Fibroblast of villous mesenchyme (primary cell): ENCODE data around the gene UBR3. TPM values are rescaled to one million over a fixed set of nuclear protein-coding genes. Genes with fewer than 3 reads are reported as not detected.
"Not testable (repeated sequence)": the region's sequence is repeated elsewhere in the genome, so short reads cannot be mapped to it uniquely, and the experiment has no call there.

Source experiments
- DNase-seq: peaks from one replicate; pipeline ENCODE4 v3.0.0-alpha.2; 2010; ENCODE audit warnings: low read depth
- H3K4me3 ChIP-seq: 2 replicates; pipeline ENCODE4 v1.5.1; 2011; ENCODE audit warnings: low read depth, mild to moderate bottlenecking, low read length
- CTCF ChIP-seq: IDR thresholded peaks from 2 replicates; pipeline ENCODE4 v1.5.1; 2012; ENCODE audit warnings: low read depth, mild to moderate bottlenecking, low read length; ENCODE audit not compliant: insufficient read depth
- total RNA-seq: library from RNA; depleted of rRNA; stranded (reverse); fragments of >200 nt; gene quantifications from 2 replicates; pipeline ENCODE4 v1.2.3, GENCODE V29; 2012

The UBR3 gene
- total RNA-seq, 1 donor: 56.1 TPM

- DNase-seq: peak; percentile 58
- H3K4me3 ChIP-seq: no peak overlapping the region
- no peak for TF ChIP-seq CTCF
Observed at GRCh38 chr2:169815849-169816248, 11.4 kb upstream of the UBR3 start.

- H3K4me3 ChIP-seq, DNase-seq: not testable (repeated sequence)
Observed at GRCh38 chr2:169816961-169817360, 10.3 kb upstream of the UBR3 start.

- DNase-seq, H3K4me3 ChIP-seq: not testable (repeated sequence)
Observed at GRCh38 chr2:169817369-169817768, 9.9 kb upstream of the UBR3 start.

GRCh38 chr2:169818241-169818640 is 9.0 kb upstream of the UBR3 start:
- TF ChIP-seq CTCF: no peak

GRCh38 chr2:169819106-169819505 is 8.1 kb upstream of the UBR3 start:
- H3K4me3 ChIP-seq: no peak overlapping the region
- no peak for TF ChIP-seq CTCF
- DNase-seq: peak; percentile 38

More at GRCh38 chr2:169818241-169818640, 9.0 kb upstream of the UBR3 start:
- no peak overlapping the region for H3K4me3 ChIP-seq
- DNase-seq: no peak

GRCh38 chr2:169820101-169820500 is 7.2 kb upstream of the UBR3 start:
- peak; percentile 28 for DNase-seq
- H3K4me3 ChIP-seq: not testable (repeated sequence)

GRCh38 chr2:169822036-169822435 is 5.2 kb upstream of the UBR3 start:
- DNase-seq: no peak
- no peak overlapping the region for H3K4me3 ChIP-seq
- TF ChIP-seq CTCF: no peak

- H3K4me3 ChIP-seq: no peak overlapping the region
- TF ChIP-seq CTCF: no peak
- DNase-seq: no peak
Observed at GRCh38 chr2:169822785-169823392, 4.4 kb upstream of the UBR3 start.
